H9 (cell line): ENCODE data around the gene COL18A1. TPM values are rescaled to one million over a fixed set of nuclear protein-coding genes. Genes with fewer than 3 reads are reported as not detected.

Experiments used
- DNase-seq: peaks from one replicate; pipeline ENCODE4 v3.0.0-alpha.2; 2017
- H2AFZ ChIP-seq: one replicate; pipeline ENCODE4 v1.6.1; 2013; ENCODE audit warnings: mild to moderate bottlenecking, low read length, control low read depth, moderate library complexity
- H2AK5ac ChIP-seq: 2 replicates; pipeline ENCODE4 v1.6.1; 2013; ENCODE audit warnings: low read length, control low read depth, mixed read lengths; ENCODE audit not compliant: insufficient read length
- H2BK120ac ChIP-seq: one replicate; pipeline ENCODE4 v1.6.1; 2013; ENCODE audit warnings: low read depth, mild to moderate bottlenecking, low read length, control low read depth, inconsistent platforms; ENCODE audit not compliant: poor library complexity, severe bottlenecking
- H2BK12ac ChIP-seq: 2 replicates; pipeline ENCODE4 v1.6.1; 2013; ENCODE audit warnings: low read length, control low read depth, mixed read lengths, low read depth; ENCODE audit not compliant: insufficient read length
- H2BK15ac ChIP-seq: 2 replicates; pipeline ENCODE4 v1.6.1; 2013; ENCODE audit warnings: low read depth, low read length, control low read depth
- H2BK20ac ChIP-seq: one replicate; pipeline ENCODE4 v1.6.1; 2013; ENCODE audit warnings: low read depth, mild to moderate bottlenecking, low read length, control low read depth, inconsistent platforms; ENCODE audit not compliant: poor library complexity, severe bottlenecking
- H2BK5ac ChIP-seq: 2 replicates; pipeline ENCODE4 v1.6.1; 2013; ENCODE audit warnings: low read length, control low read depth, mixed read lengths; ENCODE audit not compliant: insufficient read length
- H3K14ac ChIP-seq: 2 replicates; pipeline ENCODE4 v1.6.1; 2013; ENCODE audit warnings: low read length, control low read depth; ENCODE audit not compliant: insufficient read depth
- H3K18ac ChIP-seq: 2 replicates; pipeline ENCODE4 v1.6.1; 2013; ENCODE audit warnings: low read depth, mild to moderate bottlenecking, mixed read lengths, low read length, control low read depth; ENCODE audit not compliant: insufficient read length
- H3K23ac ChIP-seq: 2 replicates; pipeline ENCODE4 v1.6.1; 2013; ENCODE audit warnings: low read length, control low read depth, mixed read lengths, low read depth; ENCODE audit not compliant: insufficient read length
- H3K23me2 ChIP-seq: 2 replicates; pipeline ENCODE4 v1.6.1; 2013; ENCODE audit warnings: low read depth, mild to moderate bottlenecking, mixed read lengths, low read length, control low read depth; ENCODE audit not compliant: insufficient read length, poor library complexity, severe bottlenecking
- H3K27ac ChIP-seq: 2 replicates; pipeline ENCODE4 v1.5.1; 2013; ENCODE audit warnings: low read length, control low read depth, mixed read lengths, low read depth; ENCODE audit not compliant: insufficient read length
- H3K27me3 ChIP-seq: 2 replicates; pipeline ENCODE4 v1.6.1; 2013; ENCODE audit warnings: low read length, control low read depth, inconsistent platforms; ENCODE audit not compliant: insufficient read depth
- H3K4ac ChIP-seq: 2 replicates; pipeline ENCODE4 v1.6.1; 2013; ENCODE audit warnings: low read depth, mild to moderate bottlenecking, control low read depth, inconsistent platforms, low read length, moderate library complexity
- H3K4me1 ChIP-seq: 2 replicates; pipeline ENCODE4 v1.6.1; 2013; ENCODE audit warnings: low read length, control low read depth, inconsistent platforms; ENCODE audit not compliant: insufficient read depth
- H3K4me2 ChIP-seq: 2 replicates; pipeline ENCODE4 v1.6.1; 2013; ENCODE audit warnings: low read length, control low read depth, mixed read lengths; ENCODE audit not compliant: insufficient read length, insufficient read depth
- H3K56ac ChIP-seq: 2 replicates; pipeline ENCODE4 v1.6.1; 2013; ENCODE audit warnings: low read depth, mild to moderate bottlenecking, mixed read lengths, low read length, control low read depth; ENCODE audit not compliant: insufficient read length
- H3K79me1 ChIP-seq: 2 replicates; pipeline ENCODE4 v1.6.1; 2013; ENCODE audit warnings: low read depth, mild to moderate bottlenecking, moderate library complexity, low read length, control low read depth, inconsistent platforms; ENCODE audit not compliant: insufficient read depth, poor library complexity, severe bottlenecking
- H3K79me2 ChIP-seq: 2 replicates; pipeline ENCODE4 v1.6.1; 2013; ENCODE audit warnings: low read length, control low read depth, inconsistent platforms; ENCODE audit not compliant: insufficient read depth
- H3K9ac ChIP-seq: 2 replicates; pipeline ENCODE4 v1.6.1; 2013; ENCODE audit warnings: low read length, control low read depth, mixed read lengths; ENCODE audit not compliant: insufficient read length; ENCODE audit errors: extremely low read depth
- H3K9me3 ChIP-seq: one replicate; pipeline ENCODE4 v1.6.1; 2013; ENCODE audit warnings: low read depth, low read length, inconsistent platforms; ENCODE audit not compliant: control insufficient read depth
- H3T11ph ChIP-seq: one replicate; pipeline ENCODE4 v1.6.1; 2013; ENCODE audit warnings: mild to moderate bottlenecking, low read length, control low read depth, inconsistent platforms
- H4K20me1 ChIP-seq: one replicate; pipeline ENCODE4 v1.6.1; 2013; ENCODE audit not compliant: control insufficient read depth, insufficient read length, insufficient read depth
- H4K5ac ChIP-seq: 2 replicates; pipeline ENCODE4 v1.6.1; 2013; ENCODE audit warnings: low read depth, mild to moderate bottlenecking, mixed read lengths, low read length, control low read depth; ENCODE audit not compliant: insufficient read length
- H4K8ac ChIP-seq: replicated peaks from 2 replicates; pipeline ENCODE4 v1.6.1; 2013; ENCODE audit warnings: low read length, control low read depth, mixed read lengths, low read depth; ENCODE audit not compliant: insufficient read length
- H4K91ac ChIP-seq: 2 replicates; pipeline ENCODE4 v1.6.1; 2013; ENCODE audit warnings: low read depth, mild to moderate bottlenecking, moderate library complexity, mixed read lengths, low read length, control low read depth; ENCODE audit not compliant: insufficient read length
- H3K27ac Mint-ChIP-seq, 3 experiments: 2 replicates in 2 of 3; 3 replicates in 1 of 3; pipeline ENCODE4 v1.8.0; 2020 to 2021; ENCODE audit warnings: mixed read lengths in 3 of 3, mild to moderate bottlenecking in 1 of 3, moderate library complexity in 1 of 3
- H3K27me3 Mint-ChIP-seq: 2 replicates; pipeline ENCODE4 v1.8.0; 2021; ENCODE audit warnings: low read depth, mild to moderate bottlenecking, moderate library complexity, mixed read lengths
- H3K36me3 Mint-ChIP-seq, 3 experiments: 2 replicates in 2 of 3; 3 replicates in 1 of 3; pipeline ENCODE4 v1.8.0; 2020 to 2021; ENCODE audit warnings: low read depth in 3 of 3, mixed read lengths in 3 of 3; ENCODE audit not compliant: insufficient read depth in 1 of 3
- H3K4me1 Mint-ChIP-seq, 2 experiments: 2 replicates each; pipeline ENCODE4 v1.8.0; 2020; ENCODE audit warnings: mixed read lengths in 2 of 2
- H3K4me3 Mint-ChIP-seq, 2 experiments: 2 replicates in 1 of 2; 3 replicates in 1 of 2; pipeline ENCODE4 v1.8.0; 2020 to 2021; ENCODE audit warnings: mild to moderate bottlenecking in 2 of 2, mixed read lengths in 2 of 2, moderate library complexity in 1 of 2
- H3K9me3 Mint-ChIP-seq, 2 experiments: 2 replicates in 1 of 2; 3 replicates in 1 of 2; pipeline ENCODE4 v1.8.0; 2020; ENCODE audit warnings: mild to moderate bottlenecking in 2 of 2, mixed read lengths in 2 of 2, moderate library complexity in 1 of 2
- CTCF ChIP-seq: fragments of 200-600 bp; sonication (generic); conservative IDR thresholded peaks from 3 replicates; pipeline ENCODE4 v1.8.0; 2021; ENCODE audit warnings: antibody characterized with exemption, mild to moderate bottlenecking
- WGBS: extraction: QIAGEN DNeasy Blood & Tissue Kit; methylation state at CpG from one replicate; pipeline ENCODE4 v1.1.7; 2013; ENCODE audit warnings: missing lambda C conversion rate, low lambda C conversion rate, mixed read lengths; ENCODE audit not compliant: insufficient read length; ENCODE audit errors: extremely low coverage; 5-methylcytosine and 5-hydroxymethylcytosine counted together
- total RNA-seq: library from RNA; stranded (reverse); gene quantifications from 2 replicates; pipeline ENCODE4 v1.2.1, GENCODE V29; 2021

Gene COL18A1
- total RNA-seq, 1 experiment from 2014 or later, result 232 TPM

GRCh38 chr21:45532826-45533360, 127.9 kb downstream of the COL18A1 start:
- no peak overlapping the region for H3K9ac ChIP-seq
- no peaks in the 10 kb centered on the region for H3K4me1 ChIP-seq
- no peak overlapping the region for H3K23ac ChIP-seq
- H3K27me3 ChIP-seq, result no peaks in the 10 kb centered on the region
- H3K27ac Mint-ChIP-seq, result no peak overlapping the region
- no peak overlapping the region for H3T11ph ChIP-seq
- no peak overlapping the region for H3K4me3 Mint-ChIP-seq
- no peak overlapping the region for H4K8ac ChIP-seq
- no peak for DNase-seq
- no CpG with 5 or more reads among the region's 7 CpGs for WGBS
- no peak overlapping the region for H2AK5ac ChIP-seq
- no peak overlapping the region for H2BK15ac ChIP-seq
- no peak overlapping the region for H3K4ac ChIP-seq
- peaks cover 11 to 23% (median 11%) of the 10 kb centered on the region in 3 experiments; a peak in 6 of 7 replicates for H3K36me3 Mint-ChIP-seq
- no peak overlapping the region for H4K5ac ChIP-seq
- no peak overlapping the region for H2BK120ac ChIP-seq
- no peak overlapping the region for H2BK12ac ChIP-seq
- no peaks in the 10 kb centered on the region for H3K27me3 Mint-ChIP-seq
- H3K9me3 Mint-ChIP-seq, result no peaks in the 10 kb centered on the region; a peak in 1 of 5 replicates
- H3K79me1 ChIP-seq, result no peaks in the 10 kb centered on the region
- no peak overlapping the region for H2BK5ac ChIP-seq
- no peak overlapping the region for H3K27ac ChIP-seq
- no peak overlapping the region for H3K56ac ChIP-seq
- H3K79me2 ChIP-seq, result no peaks in the 10 kb centered on the region
- H3K18ac ChIP-seq, result no peak overlapping the region
- no peak overlapping the region for H3K4me2 ChIP-seq
- H3K4me1 Mint-ChIP-seq, result no peaks in the 10 kb centered on the region
- H4K91ac ChIP-seq, result no peak overlapping the region
- H3K23me2 ChIP-seq, result no peaks in the 10 kb centered on the region
- no peak overlapping the region for H3K14ac ChIP-seq
- H2AFZ ChIP-seq, result no peak overlapping the region
- no peak for TF ChIP-seq CTCF
- H3K9me3 ChIP-seq, result no peaks in the 10 kb centered on the region
- no peaks in the 10 kb centered on the region for H4K20me1 ChIP-seq
- H2BK20ac ChIP-seq, result no peak overlapping the region
